Stimulated activated CD4-positive, alpha-beta T cell treated with anti-CD3 and anti-CD28 coated beads, Interleukin-4, amount 100 ng/mL, for 24 hours (primary cell): ENCODE results near the gene DUSP2.

Experiments
- DNase-seq: peaks from one replicate; pipeline ENCODE4 v3.0.0-alpha.2; 2020

Gene DUSP2

GRCh38 chr2:96098900-96099590 is 46.2 kb downstream of the DUSP2 start:
- DNase-seq, result no peak

GRCh38 chr2:96097951-96098823 is 47.1 kb downstream of the DUSP2 start:
- no peak for DNase-seq

GRCh38 chr2:96097441-96097840 is 47.8 kb downstream of the DUSP2 start:
- DNase-seq, result no peak

- no peak for DNase-seq
Measured at GRCh38 chr2:96095116-96095636, 50.1 kb downstream of the DUSP2 start.

- no peak for DNase-seq
Measured at GRCh38 chr2:96093528-96093927, 51.7 kb downstream of the DUSP2 start.
